NCI-H345 treated with DMSO at 0.1 percent for 48 hours (cell line): ENCODE data around the gene PPP1R27.

Source experiments
- DNase-seq: peaks from one replicate; lab custom pipeline; 2025; ENCODE audit not compliant: unreplicated experiment; lab: John Stamatoyannopoulos, UW

PPP1R27 gene

GRCh38 chr17:81822996-81823819, 11.6 kb downstream of the PPP1R27 start:
- no peak for DNase-seq

GRCh38 chr17:81822312-81822637, 12.6 kb downstream of the PPP1R27 start:
- DNase-seq, result no peak

- peak; percentile 36 for DNase-seq
Observed at GRCh38 chr17:81821603-81822311, 13.1 kb downstream of the PPP1R27 start.

GRCh38 chr17:81821147-81821546, 13.7 kb downstream of the PPP1R27 start:
- no peak for DNase-seq

- no peak for DNase-seq
Observed at GRCh38 chr17:81819708-81820107, 15.1 kb downstream of the PPP1R27 start.

GRCh38 chr17:81817758-81818147, 17.1 kb downstream of the PPP1R27 start:
- no peak for DNase-seq

- no peak for DNase-seq
Observed at GRCh38 chr17:81815646-81815986, 19.2 kb downstream of the PPP1R27 start.

GRCh38 chr17:81814748-81815645, 19.9 kb downstream of the PPP1R27 start:
- no peak for DNase-seq

- DNase-seq, result no peak
Observed at GRCh38 chr17:81813861-81814683, 20.8 kb downstream of the PPP1R27 start.

- DNase-seq, result no peak
Observed at GRCh38 chr17:81813371-81813684, 21.5 kb downstream of the PPP1R27 start.

- no peak for DNase-seq
Observed at GRCh38 chr17:81812571-81813370, 22.1 kb downstream of the PPP1R27 start.

GRCh38 chr17:81811705-81812570, 22.9 kb downstream of the PPP1R27 start:
- DNase-seq, result no peak

GRCh38 chr17:81810892-81811704, 23.8 kb downstream of the PPP1R27 start:
- DNase-seq, result no peak

GRCh38 chr17:81810476-81810875, 24.4 kb downstream of the PPP1R27 start:
- DNase-seq, result no peak

GRCh38 chr17:81809556-81809998, 25.3 kb downstream of the PPP1R27 start:
- DNase-seq, result no peak

- peak; percentile 6 for DNase-seq
Observed at GRCh38 chr17:81808778-81809555, 25.9 kb downstream of the PPP1R27 start.

GRCh38 chr17:81807839-81808238, 27.0 kb downstream of the PPP1R27 start:
- no peak for DNase-seq
